Suppressor macrophage treated with lipopolysaccharide for 4 hours (primary cell): ENCODE measurements around the gene ZDHHC8.
A peak's percentile ranks its signal among the peaks of the same experiment; 100 is the strongest.

Source experiments
- DNase-seq: peaks from one replicate; pipeline ENCODE4 v3.0.0-alpha.2; 2020

The ZDHHC8 gene

DNA sequence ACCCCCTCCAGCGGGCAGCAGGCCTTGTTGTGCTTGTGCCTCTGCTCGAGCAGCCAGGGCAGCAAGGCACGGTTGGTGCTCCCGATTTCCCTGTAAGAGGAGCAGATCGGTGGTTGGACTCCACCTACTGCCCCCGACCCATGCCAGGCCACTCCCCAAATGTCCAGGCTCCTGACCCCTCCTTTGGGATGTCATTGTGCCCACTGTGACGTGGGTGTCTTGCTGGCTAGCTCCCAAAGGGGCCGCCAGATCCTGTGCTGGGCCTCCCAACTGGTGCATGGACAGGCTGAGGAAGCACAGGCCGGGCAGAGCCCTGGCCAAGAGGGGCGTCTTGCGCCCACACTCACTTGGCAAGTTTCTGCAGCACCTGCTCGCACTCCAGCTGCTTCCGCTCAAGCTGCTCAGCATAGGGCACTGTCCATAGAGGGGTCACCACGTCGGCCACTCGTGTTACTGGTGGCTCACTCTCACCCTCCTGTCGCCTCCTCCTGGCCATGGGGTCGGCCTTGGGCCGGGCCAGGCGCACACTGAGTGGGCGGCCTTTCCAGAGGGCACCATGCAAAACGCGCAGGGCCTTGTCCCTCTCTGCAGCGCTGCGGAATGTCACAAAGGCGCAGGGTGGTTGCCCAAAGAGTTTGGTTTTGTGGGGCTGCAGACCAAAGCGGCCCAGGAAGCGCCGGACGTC is 15.8 kb upstream of the ZDHHC8 start, which contains the start of gene RANBP1:
Gene RANBP1 (plus strand): TSS at position 414 of the 685 bp plus-strand sequence. CDS start 81 bp downstream, at position 495.
- no peak for DNase-seq

DNA sequence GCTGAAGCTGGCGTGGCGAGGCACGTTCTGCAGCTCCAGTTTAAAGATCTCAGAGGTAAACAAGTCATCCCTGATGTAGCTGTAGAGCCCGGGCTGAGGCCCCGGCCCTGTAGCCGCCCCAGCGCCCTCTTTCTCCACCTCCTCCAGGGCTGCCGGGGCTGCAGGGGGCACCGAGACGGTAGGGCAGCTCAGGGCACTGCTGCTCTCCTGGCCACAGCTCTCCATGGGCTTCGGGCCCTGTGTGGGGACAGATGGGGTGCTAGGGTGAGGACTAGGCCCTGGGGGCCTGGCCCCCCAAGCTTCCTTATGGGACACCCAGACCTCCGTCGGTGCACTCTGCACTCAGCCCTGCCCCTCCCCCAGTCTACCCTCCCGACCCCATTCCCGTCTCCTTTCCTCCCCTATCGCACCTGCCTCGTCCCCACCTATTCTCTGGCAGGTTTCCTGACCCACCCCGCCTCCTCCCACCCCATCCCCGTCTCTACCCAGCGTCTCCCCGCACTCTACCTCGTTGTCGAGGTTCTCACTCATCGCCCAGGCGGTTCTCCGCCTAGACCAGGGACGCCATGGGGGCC is 15.1 kb upstream of the ZDHHC8 start:
- no peak for DNase-seq

DNA sequence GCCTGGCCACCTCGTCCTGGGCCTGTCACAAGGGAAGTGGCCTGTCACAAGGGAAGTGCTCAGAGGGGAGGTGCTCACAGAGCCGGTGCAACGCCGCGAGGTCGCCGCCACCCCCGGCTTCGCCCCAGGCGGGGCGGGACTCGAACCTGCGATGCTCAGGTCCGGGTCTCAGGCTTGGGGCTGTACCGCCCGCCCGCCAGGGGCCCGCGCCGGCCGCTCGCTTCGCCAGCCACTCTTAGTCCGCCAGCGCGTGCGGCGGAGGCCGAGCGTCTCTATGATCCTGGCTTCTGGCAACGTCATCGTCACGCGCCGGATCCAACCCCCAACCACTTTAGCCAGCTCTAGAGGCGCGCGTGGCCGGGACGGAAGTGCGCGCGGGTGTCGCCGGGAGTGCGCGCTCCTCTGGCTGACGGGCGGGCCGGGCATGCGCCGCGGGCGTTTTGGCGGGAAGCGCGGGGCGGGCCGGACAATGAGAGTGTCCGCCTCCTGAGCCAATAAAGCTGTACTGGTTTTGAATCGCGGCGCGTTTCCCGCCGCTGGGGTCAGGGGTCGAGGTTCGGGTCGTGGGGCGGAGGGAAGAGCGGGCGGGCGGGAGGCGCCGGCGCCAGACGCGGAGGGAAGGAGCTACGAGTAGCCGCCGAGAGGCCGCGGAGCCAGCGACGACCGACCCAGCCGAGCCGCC is 14.5 kb upstream of the ZDHHC8 start, which contains the start of gene TRMT2A:
Gene TRMT2A (minus strand): TSS at position 276 of the 682 bp plus-strand sequence. CDS start 320 bp downstream, outside the sequence.
- DNase-seq = peak; percentile 99

DNA sequence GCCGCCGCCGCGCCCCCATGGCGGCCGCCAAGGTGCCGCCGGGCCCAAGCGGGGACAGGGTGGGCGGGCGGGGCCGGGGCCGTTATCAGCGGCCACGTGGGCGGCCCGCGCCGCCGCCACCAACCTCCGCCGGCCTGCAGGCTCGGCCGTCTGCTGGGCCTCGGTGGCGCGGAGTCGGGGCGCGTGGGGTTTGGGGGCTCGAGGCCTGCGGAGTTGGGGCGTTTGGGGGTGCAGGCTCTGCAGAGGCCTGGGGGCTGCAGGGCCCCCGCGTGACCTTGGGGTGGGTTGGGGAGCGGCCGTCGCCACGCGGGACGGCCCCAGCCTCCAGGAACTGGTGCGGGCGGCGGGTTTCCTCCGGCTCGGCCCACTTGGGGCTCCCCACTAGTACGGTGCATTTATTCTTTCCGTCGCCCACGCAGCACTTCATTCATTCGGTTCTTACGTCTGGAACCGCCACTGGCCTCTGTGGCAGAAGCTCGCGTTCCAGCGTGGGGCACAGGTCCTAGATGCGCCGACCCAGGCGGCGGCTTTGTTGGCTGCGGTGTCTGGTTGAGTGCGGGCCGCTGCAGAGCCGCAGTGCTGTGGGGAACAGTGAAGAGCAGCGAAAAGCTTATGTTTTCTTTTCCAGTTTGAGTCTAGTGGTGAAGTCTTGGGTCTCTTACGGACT is 13.8 kb upstream of the ZDHHC8 start:
- DNase-seq = peak; percentile 39

DNA sequence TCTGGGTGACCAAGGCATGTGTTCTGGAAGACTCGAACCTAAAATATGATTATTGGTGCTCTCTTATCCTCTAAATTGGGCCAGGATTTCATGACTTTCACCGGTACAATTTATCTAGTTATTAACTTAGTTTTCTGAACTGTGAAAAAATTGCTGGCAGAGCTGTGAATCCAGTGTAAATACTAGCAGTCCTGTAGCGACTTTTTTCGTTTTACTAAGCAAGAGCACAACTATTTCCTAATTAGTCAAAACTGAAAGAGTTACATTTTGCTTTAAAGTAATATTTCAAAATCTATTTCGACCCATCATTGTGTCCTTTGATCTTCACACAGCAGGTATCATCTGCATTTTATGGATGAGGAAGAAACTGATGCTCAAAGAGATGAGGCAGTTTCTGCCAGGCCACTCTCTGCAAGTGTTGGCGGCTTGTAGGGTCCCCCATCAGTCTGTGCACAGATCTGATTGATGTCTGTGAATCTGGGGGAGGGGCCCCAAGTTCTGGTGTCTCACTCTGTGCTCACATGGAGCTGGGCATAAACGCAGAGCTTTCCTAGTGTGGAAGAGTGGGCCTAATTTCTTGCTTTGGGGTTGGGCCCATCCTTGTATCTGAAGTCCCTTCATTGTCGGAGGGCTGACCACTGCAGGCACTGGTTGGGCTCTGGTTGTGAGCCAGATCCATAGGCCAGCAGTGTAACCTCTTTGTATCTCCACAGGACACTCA is 13.1 kb upstream of the ZDHHC8 start:
- DNase-seq = no peak

DNA sequence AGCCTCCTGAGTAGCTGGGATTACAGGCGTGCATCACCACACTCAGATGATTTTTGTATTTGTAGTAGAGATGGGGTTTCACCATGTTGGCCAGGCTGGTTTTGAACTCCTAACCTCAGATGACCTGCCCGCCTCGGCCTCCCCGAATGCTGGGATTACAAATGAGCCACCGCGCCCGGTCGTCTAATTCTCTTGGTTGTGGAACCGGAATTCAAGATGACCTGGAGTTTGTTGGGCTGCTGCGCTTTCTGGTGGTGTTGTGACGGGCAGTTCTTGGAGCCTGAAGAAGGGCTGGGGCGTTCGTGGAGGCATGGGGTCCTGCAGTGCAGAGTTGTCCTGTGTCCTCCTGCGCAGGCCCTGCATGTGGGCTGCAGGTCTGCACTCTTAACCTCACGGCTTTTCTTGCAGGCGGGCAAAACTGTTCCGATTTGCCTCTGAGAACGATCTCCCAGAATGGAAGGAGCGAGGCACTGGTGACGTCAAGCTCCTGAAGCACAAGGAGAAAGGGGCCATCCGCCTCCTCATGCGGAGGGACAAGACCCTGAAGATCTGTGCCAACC is 9.7 kb upstream of the ZDHHC8 start:
- DNase-seq = no peak

DNA sequence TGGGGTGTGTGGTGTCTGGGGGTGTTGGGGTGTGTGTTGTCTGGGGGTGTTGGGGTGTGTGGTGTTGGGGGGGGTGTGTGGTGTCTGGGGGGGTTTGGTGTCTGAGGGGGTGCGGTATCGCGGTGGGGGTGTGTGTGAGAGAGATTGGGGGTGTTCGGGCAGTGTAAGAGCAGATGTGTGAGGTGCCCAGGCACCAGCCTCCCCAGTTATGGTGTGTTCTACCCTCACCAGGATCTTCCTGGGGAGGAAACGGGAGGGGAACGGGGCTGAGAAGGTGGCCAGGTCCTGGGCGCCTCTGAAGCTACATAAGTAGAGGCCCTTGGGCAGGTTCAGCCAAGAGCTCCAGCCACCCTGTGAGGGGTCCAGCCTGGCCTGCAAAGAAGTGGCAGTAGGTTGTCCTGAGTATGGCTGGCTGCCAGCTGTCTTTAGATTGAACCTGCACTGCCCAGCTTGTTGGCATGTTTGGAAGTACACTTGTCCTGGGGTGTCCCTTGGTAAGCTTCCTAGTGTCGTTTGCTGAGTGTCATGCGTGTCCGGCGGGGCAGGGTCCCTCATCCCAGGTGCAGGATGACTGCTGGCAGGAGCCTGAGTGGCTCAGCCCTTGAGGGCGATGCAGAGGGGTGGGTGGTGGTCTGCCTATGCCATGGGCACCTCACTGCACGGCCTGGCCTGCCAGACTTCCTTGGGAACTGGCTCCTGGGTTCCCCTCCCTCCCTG is 8.1 kb upstream of the ZDHHC8 start:
- DNase-seq = no peak

DNA sequence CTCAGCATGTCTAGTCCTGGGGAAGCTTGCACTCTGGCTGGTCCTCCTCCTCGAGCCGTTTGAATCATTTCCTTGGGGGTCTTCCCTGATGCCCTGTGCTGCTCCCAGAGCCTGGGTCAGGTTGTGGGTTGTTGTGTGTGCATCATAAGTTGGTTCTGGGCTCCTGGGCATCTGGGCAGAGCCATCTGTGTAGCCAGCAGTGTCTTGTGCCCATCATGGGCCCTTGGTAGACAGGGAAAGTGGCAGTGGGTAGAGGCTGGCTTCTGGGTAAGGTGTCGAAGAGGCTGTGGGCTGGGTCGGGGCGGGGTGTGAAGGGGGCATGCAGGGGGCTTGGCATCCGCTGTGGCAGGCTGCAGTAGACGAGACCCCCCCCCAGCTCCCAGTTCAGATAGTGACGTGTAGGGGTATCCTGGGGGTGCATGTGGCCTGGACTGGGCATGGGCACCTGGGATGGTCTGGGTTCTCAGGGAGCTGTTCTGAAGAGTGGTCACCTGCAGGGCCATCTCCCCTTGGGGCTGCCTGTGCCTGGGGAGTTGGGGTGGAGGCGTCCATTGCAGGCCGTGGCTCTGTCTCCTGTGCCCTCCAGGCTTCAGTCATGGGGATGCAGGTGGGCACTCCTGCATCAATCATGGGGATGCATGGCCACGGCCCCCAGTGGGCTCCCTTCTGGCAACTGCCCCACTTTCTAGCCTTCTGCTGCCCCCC is 7.4 kb upstream of the ZDHHC8 start:
- DNase-seq = no peak

DNA sequence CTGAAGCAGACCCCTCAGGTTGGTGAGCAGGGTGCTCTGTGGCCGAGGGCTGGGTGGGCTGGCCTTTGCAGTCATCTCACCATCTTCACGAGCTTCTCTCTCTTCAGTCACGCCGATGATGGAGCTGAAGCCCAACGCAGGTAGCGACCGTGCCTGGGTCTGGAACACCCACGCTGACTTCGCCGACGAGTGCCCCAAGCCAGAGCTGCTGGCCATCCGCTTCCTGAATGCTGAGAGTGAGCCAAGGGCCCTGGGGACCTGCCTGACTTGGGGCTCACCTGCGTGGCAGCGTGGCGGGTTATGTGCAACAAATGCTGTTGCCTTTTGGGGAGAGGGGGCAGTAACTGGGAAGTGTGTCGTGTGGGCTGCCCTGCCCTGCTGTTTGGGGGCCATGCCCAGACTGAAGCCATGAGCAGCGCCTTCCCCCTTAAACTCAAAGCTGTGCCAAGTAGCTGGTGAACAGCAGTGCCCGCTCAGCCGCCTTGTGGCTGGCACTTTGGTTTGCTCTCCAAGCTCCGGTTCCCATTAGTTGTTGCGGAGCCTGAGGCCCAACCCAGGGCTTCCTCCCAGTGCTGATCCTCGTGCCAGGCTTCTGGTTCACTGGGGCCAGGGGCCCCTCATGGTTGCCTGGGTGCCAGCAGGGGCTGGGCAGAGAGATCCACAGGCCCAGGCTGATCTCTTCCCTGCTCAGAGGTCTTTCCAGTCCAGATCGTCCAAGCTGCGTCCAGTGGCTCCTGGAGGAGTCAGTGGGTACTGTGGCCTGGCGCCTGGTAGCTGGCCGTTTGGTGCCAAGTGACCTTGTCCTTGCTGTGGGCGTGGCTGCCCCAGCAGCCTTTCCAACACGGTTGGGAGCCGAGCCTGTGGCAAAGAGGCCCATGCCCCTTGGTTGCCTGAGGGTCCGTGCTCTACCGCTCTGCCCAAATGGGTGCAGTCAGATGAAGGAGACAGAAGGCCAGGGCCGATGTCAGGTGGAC is 6.1 kb upstream of the ZDHHC8 start:
- DNase-seq = no peak

DNA sequence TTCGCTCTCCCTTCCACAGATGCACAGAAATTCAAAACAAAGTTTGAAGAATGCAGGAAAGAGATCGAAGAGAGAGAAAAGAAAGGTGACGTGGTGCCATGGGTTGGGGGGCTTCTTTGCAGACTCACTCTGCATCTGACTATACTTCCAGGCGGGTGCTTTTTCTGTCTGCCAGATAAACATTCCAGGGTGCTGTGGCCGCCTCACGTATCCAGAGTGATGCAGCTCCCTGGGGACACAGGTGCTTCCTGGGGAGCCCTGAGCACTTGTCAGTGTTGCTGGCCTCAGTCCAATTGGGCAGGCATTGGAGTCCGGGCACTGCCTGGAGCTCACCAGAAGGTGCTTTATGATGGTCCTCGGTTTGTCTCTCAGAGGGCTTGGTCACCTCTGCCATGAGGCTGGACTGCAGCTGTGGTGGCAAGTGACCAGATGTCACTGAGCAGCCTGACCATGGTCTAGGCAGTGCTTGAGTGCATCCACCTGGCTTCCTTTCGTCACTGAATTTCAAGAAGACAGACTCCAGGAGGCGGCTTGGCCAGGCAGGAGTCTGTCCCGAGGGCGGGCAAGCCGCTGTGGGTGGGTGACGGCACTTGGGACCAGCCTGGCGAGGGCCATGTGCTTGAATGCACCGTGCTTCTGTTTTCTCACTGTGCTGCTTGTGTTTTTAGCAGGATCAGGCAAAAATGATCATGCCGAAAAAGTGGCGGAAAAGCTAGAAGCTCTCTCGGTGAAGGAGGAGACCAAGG is 5.1 kb upstream of the ZDHHC8 start:
- DNase-seq = no peak

DNA sequence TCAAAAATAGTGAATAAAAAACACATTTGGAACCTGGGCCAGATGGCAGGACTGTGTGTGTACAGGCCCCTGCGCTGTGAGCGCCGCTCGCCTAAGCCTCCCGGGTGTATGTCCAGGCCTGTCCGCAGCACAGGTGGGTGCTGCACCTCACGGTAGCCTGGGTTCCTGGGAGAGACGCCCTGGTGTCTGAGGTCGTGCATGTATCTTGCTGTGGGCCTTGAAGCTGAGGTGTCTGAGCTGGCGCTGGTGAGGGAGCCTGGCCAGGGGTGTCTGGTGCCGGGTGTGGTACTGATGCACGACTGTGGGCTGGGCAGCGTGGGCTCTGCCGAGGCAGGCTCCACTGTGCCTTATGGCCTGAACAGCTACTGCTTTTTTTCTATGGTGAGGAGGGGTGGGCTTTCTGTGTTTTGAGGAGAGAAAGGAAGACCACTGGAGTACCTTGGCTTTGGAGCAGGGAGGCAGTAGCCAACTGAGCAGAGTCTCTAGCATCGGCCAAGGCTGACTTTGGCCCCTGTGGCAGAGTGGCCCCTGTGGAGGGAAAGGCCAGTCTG is 4.2 kb upstream of the ZDHHC8 start:
- DNase-seq = no peak

DNA sequence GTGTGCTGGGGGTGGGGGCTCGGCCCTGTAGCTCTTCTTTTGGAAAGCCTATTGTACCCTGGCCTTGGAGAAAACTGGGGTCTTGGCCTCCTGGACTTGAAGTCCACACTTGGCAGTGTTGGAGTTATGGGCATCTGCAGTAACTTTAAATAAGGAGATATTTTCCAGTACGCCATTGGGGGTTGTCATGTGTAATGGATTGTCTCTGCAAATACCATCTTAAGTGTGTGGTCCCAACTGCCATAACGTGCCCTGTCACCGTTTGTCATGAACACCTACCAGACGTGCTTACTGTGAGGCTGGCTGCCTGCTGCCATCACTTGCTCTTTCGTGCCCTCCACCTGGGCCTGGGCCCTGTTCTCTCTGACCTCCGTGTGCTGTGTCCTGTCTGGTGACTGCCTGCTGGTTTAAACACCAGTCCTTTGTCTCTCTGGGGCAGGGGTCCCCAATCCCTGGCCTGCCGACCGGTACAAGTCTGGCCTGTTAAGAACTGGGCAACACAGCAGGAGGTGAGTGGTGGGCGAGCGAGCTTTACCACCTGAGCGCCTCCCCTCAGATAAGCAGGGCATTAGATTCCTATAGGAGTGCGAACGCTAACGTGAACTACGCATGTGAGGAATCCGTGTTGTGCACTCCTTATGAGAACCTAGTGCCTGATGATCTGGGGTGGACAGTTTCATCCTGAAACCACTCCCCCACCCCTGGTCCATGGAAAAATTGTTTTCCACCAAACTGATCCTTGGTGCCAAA is 3.6 kb upstream of the ZDHHC8 start:
- no peak for DNase-seq

DNA sequence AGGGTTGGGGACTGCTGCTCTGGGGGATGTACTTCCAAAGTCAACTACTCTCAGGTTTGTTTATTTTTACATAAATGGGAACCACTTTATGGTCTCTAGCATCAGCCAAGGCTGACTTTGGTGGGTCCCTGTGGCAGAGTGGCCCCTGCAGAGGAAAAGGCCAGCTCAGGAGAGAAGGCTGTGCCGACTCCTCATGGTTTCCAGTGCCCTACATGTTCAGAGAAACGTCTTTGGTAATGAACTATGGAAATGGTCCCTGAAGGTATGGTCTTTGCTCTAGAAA is 3.0 kb upstream of the ZDHHC8 start:
- no peak for DNase-seq

DNA sequence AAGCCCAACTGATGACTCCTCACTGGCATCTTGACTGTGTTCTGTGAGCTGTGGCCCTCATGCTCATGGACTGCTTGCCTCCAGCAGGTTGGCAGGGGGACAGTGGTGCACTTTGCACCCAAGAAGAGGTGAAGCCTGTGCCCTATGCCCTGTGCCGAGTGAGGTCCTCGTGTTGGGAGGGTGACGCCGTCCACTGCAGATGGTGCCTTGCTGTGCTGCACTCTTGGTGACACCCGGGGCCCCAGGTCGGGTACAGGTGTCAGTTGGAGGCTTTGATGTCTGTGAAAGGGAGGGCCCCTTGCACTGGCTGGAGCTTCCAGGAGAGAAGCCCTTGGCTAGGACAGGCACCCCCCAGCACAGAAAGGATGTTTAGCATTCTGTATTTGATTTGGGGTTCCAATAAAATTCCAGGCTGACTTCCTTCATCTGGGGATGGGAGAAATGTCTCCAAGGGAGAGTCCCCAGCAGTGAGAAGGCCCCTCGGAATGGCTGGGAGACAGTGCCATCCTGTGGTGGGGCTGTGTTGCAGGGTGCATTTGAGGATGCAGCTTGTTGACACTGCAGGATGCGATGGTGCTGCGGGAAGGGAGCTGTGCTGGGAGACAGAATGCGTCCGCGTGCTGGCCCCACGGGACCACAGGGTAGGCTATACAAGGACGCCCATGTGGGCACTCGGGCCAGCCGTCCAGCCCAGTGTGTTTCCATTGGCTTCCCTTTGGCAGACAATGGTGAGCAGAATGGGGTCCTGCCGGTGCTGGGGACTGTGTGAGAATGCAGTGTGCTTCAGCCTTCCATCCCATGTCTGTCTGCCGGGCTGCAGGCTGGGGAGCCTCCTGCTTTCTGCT is 2.5 kb upstream of the ZDHHC8 start:
- peak; percentile 22 for DNase-seq

DNA sequence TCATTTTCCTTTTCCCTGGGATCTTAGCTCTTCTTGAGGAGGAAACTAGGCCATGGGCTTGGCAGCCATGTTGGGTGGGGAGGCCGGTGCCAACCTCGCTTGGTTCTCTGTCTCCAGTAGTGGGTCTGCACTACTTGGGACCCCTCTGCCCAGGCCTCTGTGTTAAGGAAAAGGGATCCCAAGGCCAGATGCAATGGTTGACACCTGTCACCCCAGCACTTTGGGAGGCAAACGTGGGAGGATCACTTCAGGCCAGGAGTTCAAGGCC is 1.9 kb upstream of the ZDHHC8 start:
- DNase-seq = no peak

DNA sequence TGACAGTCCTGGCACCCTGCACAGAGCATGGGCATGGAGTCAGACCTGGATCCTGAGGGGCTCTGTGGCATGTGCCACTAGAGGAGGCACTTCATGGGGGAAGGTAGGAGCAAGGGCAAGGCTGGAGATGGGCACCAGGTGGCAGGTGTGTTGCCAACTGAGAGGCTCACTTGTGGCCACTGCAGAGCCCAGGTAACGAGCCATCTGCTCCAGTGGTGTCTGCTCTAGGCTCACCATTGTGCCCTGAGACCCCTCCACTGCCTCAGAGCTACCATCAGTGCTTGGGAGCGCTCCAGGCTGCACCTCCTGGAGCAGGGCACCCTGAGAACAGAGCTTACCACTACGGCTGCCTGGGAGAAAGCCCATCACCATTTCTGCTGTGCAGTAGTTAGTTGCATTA is 1.3 kb upstream of the ZDHHC8 start:
- no peak for DNase-seq

DNA sequence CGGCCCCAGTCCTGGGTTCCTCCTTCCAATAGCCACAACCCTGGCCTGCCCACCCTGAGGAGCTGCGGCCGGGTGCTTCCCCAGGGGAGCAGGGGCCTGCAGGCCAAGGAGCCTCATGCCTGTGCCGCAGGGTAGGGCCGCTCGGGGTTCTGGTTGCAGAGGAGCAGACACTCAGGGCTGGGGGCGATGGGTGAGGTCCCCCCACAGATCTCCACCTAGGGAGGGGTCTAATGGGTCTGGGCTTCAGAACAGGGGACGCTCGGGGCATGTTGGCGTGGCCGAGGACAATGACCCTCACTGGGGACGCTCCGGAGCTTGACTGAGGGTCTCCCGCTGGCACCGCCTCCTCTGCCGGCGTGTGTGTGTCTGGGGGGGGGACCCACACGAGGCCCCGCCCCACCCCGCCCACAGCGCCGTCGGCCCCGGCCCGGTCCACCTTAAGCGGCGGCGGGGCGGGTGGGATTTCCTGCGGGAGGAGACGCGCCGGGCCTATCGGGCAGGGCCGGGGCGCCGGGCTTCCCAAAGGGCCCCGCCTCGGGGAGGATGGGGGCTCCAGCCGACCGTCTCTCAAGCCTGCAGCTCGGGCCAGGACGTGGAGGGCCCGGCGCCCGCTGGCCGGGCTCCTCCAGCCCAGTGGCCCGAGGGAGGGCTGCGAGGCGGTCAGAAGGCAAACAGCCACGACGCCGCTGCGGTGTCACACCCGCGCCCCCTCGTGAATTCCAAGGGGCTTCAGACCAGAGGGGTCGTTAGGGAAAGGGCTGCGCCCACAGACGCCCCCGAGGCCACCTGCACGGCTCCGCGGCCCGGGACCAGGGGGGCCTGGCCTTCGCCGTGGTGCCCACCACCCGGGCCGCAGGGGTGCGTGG is 640 bp upstream of the ZDHHC8 start:
- peak; percentile 79 for DNase-seq
